OCI-LY7 (cell line): ENCODE data around the gene PHYKPL. TPM values are rescaled to one million over a fixed set of nuclear protein-coding genes. Genes with fewer than 3 reads are reported as not detected.

ENCODE experiments used
- BruUV-seq: library from RNA; stranded (reverse); fragments of 400-500 nt; replicated peaks from 2 replicates; lab custom pipeline; 2021; lab: Mats Ljungman, UMichigan
- CTCF ChIA-PET: fragments of 300-600 bp; sonication (Branson Sonifier 250); formaldehyde crosslinking; loops from one replicate; lab custom pipeline; 2022; ENCODE audit warnings: antibody characterized with exemption; ENCODE audit not compliant: unreplicated experiment; lab: Charles Lee
- POLR2A ChIA-PET: fragments of 300-600 bp; sonication (Branson Sonifier 250); formaldehyde crosslinking; loops from one replicate; lab custom pipeline; 2022; ENCODE audit warnings: antibody characterized with exemption; lab: Charles Lee
- DNase-seq: peaks from one replicate; pipeline ENCODE4 v3.0.0-alpha.2; 2015; ENCODE audit warnings: low spot score
- H2AFZ ChIP-seq: fragments of 200-600 bp; sonication (generic), shearing (Covaris generic); 2 replicates; pipeline ENCODE4 v1.6.1; 2014; ENCODE audit warnings: mild to moderate bottlenecking, antibody characterized with exemption, low read length, moderate library complexity
- H3K27ac ChIP-seq: fragments of 200-600 bp; sonication (generic); 2 replicates; pipeline ENCODE4 v1.5.1; 2014; ENCODE audit warnings: mixed run types, low read depth, mild to moderate bottlenecking, moderate library complexity, low read length, inconsistent platforms; ENCODE audit not compliant: poor library complexity, severe bottlenecking
- H3K36me3 ChIP-seq: fragments of 200-600 bp; sonication (generic); 2 replicates; pipeline ENCODE4 v1.6.1; 2014; ENCODE audit warnings: mild to moderate bottlenecking, antibody characterized with exemption, low read length, moderate library complexity, mixed read lengths; ENCODE audit not compliant: insufficient read depth
- H3K4me1 ChIP-seq: fragments of 200-600 bp; sonication (generic); 2 replicates; pipeline ENCODE4 v1.5.1; 2014; ENCODE audit warnings: mild to moderate bottlenecking, low read length; ENCODE audit not compliant: insufficient read depth, poor library complexity, severe bottlenecking
- H3K4me2 ChIP-seq: fragments of 200-600 bp; sonication (generic); 2 replicates; pipeline ENCODE4 v1.6.1; 2014; ENCODE audit warnings: mild to moderate bottlenecking, low read length
- H3K4me3 ChIP-seq: fragments of 200-600 bp; sonication (generic); 2 replicates; pipeline ENCODE4 v1.5.1; 2014; ENCODE audit warnings: mild to moderate bottlenecking, low read depth, low read length; ENCODE audit not compliant: poor library complexity, severe bottlenecking
- H3K79me2 ChIP-seq: fragments of 200-600 bp; sonication (generic); 2 replicates; pipeline ENCODE4 v1.6.1; 2016; ENCODE audit warnings: low read depth, mild to moderate bottlenecking, low read length, moderate library complexity, mixed read lengths; ENCODE audit not compliant: insufficient read depth
- H3K9me2 ChIP-seq: fragments of 200-600 bp; sonication (generic); 2 replicates; pipeline ENCODE4 v1.6.1; 2016; ENCODE audit warnings: mild to moderate bottlenecking, low read length, mixed read lengths; ENCODE audit not compliant: insufficient read depth
- H3K9me3 ChIP-seq: fragments of 200-600 bp; sonication (generic); 2 replicates; pipeline ENCODE4 v1.6.1; 2014; ENCODE audit warnings: mild to moderate bottlenecking, mixed run types, low read length, mixed read lengths
- H4K20me1 ChIP-seq: fragments of 200-600 bp; sonication (generic); 2 replicates; pipeline ENCODE4 v1.6.1; 2014; ENCODE audit warnings: mild to moderate bottlenecking, antibody characterized with exemption, low read length, moderate library complexity, mixed read lengths; ENCODE audit not compliant: insufficient read depth
- EZH2phosphoT487 ChIP-seq: fragments of 200-600 bp; sonication (generic); IDR thresholded peaks from 2 replicates; pipeline ENCODE4 v1.6.1; 2018; ENCODE audit warnings: low read depth, borderline replicate concordance, mild to moderate bottlenecking, mixed run types, antibody characterized with exemption, low read length, moderate library complexity, mixed read lengths
- intact Hi-C: fragments of 100-400 bp; cut with micrococcal nuclease; formaldehyde crosslinking; loops from one replicate; pipeline ENCODE4 v1.10.0; 2022; ENCODE audit not compliant: unreplicated experiment
- total RNA-seq, 2 experiments: library from RNA; depleted of rRNA in 1 of 2; stranded (reverse); fragments of >200 nt in 1 of 2; shearing (Covaris generic) in 1 of 2; gene quantifications; 2 replicates each; pipeline ENCODE4 v1.2.3, GENCODE V29; 2014 to 2022
- TF ChIP-seq, protein P1 (sequence below): fragments of 200-600 bp; sonication (generic); conservative IDR thresholded peaks from 2 replicates; pipeline ENCODE4 v1.5.1; 2014; ENCODE audit warnings: mild to moderate bottlenecking, antibody characterized with exemption, low read length, moderate library complexity, mixed read lengths

PHYKPL gene
- total RNA-seq, 2 experiments from 2014 or later = 86.3 to 146 TPM

DNA sequence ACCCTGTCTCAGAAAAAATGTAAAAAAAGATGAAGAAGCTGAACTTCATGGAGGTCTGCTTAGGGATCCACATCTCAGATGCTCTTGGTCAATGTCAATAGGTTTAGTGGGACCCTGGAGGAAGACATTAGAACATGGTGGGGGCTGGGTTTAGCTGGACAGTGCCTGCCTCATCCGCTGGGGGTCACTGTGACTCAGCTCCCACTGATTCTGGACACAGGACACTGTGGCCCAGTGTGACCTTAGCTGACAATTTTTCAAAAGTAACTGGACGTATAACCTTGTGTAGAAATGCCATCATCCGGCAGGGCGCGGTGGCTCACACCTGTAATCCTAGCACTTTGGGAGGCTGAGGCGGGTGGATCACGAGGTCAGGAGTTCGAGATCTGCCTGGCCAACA is 35.6 kb downstream of the PHYKPL start:
- BruUV-seq = no TSS peak
- DNase-seq = no peak
- intact Hi-C loops = no loop called here
- no peaks in the 10 kb centered on the region for H3K9me2 ChIP-seq
- H3K36me3 ChIP-seq = no peaks in the 10 kb centered on the region
- no peaks in the 10 kb centered on the region for H3K79me2 ChIP-seq
- ChIA-PET CTCF (no interaction called here), POLR2A (interaction anchor here (0.9 kb wide), 1 partner anchor 12 kb away, joined by 3 read pairs; no protein-coding TSS in a partner anchor)
- no peak for TF ChIP-seq EZH2phosphoT487
- TF ChIP-seq, protein P1, sequence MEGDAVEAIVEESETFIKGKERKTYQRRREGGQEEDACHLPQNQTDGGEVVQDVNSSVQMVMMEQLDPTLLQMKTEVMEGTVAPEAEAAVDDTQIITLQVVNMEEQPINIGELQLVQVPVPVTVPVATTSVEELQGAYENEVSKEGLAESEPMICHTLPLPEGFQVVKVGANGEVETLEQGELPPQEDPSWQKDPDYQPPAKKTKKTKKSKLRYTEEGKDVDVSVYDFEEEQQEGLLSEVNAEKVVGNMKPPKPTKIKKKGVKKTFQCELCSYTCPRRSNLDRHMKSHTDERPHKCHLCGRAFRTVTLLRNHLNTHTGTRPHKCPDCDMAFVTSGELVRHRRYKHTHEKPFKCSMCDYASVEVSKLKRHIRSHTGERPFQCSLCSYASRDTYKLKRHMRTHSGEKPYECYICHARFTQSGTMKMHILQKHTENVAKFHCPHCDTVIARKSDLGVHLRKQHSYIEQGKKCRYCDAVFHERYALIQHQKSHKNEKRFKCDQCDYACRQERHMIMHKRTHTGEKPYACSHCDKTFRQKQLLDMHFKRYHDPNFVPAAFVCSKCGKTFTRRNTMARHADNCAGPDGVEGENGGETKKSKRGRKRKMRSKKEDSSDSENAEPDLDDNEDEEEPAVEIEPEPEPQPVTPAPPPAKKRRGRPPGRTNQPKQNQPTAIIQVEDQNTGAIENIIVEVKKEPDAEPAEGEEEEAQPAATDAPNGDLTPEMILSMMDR = peak; percentile 70
- no peak overlapping the region for H2AFZ ChIP-seq
- no peak overlapping the region for H3K27ac ChIP-seq
- no peaks in the 10 kb centered on the region for H3K4me1 ChIP-seq
- no peak overlapping the region for H3K4me2 ChIP-seq
- H3K4me3 ChIP-seq = no peak overlapping the region
- no peaks in the 10 kb centered on the region for H3K9me3 ChIP-seq
- H4K20me1 ChIP-seq = no peaks in the 10 kb centered on the region

- H3K9me3 ChIP-seq = no peaks in the 10 kb centered on the region
- CTCF ChIA-PET = no interaction called here
- intact Hi-C loops = no loop called here
- H3K36me3 ChIP-seq = no peaks in the 10 kb centered on the region
- no peak overlapping the region for H3K27ac ChIP-seq
- H4K20me1 ChIP-seq = no peaks in the 10 kb centered on the region
- no peaks in the 10 kb centered on the region for H3K79me2 ChIP-seq
- DNase-seq = no peak
- POLR2A ChIA-PET = interaction anchor here (0.9 kb wide), 2 partner anchors 11 to 1540 kb away, joined by 3 read pairs; no protein-coding TSS in a partner anchor
- H3K4me1 ChIP-seq = no peaks in the 10 kb centered on the region
- no peak overlapping the region for H3K4me3 ChIP-seq
- no peaks in the 10 kb centered on the region for H3K9me2 ChIP-seq
- no peak overlapping the region for H3K4me2 ChIP-seq
- no peak overlapping the region for H2AFZ ChIP-seq
- BruUV-seq = no TSS peak
- TF ChIP-seq, protein P1 = no peak
Observed at GRCh38 chr5:178196281-178196812, 36.3 kb downstream of the PHYKPL start.

- Histone ChIP-seq H3K4me3 (no peak overlapping the region), H3K79me2 (no peaks in the 10 kb centered on the region), H3K9me3 (no peaks in the 10 kb centered on the region), H3K27ac (no peak overlapping the region), H2AFZ (no peak overlapping the region), H3K9me2 (no peaks in the 10 kb centered on the region), H3K36me3 (no peaks in the 10 kb centered on the region), H4K20me1 (no peaks in the 10 kb centered on the region), H3K4me2 (no peak overlapping the region), H3K4me1 (no peaks in the 10 kb centered on the region)
- no peak for DNase-seq
- ChIA-PET POLR2A (no interaction called here), CTCF (no interaction called here)
- BruUV-seq = no TSS peak
- TF ChIP-seq, protein P1 = no peak
- TF ChIP-seq EZH2phosphoT487 = no peak
- intact Hi-C loops = no loop called here
Observed at GRCh38 chr5:178194026-178194425, 38.6 kb downstream of the PHYKPL start.
